Measurements from ENCODE around the gene GALM. TPM values are rescaled to one million over a fixed set of nuclear protein-coding genes. Genes with fewer than 3 reads are reported as not detected.

The GALM gene
- total and polyA plus RNA-seq, 2 of the 8 experiments (the other 6 are each of a cell fraction or from before 2014, with no cell fraction given), result 9.9 to 13.1 TPM

DNA sequence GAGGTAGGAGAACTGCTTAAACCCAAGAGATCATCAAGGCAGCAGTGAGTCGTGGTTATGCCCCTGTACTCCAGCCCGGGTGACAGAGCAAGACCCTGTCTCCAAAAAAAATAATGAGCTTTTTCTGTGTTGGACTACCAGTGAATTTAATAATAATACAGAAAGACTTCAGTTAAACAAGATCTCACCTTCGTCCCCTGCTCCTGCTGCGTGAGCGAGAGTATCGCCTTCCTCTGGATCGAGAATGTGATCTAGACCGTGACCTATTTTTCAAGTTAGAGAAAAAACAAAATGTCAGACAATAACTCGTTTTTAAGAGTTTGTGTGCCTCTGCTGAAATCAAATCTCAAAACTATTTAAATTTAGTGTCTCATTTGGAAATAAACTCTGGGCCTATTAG, 82.5 kb downstream of the GALM start:
- no peak for FAIRE-seq
- Histone ChIP-seq H2BK15ac (ENCODE audit: low read length) (no peak overlapping the region), H3K18ac (ENCODE audit: extremely low read depth, low read length) (no peak overlapping the region), H3K4ac (replicated peaks; ENCODE audit: insufficient read length, low read depth, low read length) (no peak overlapping the region), H3K14ac (ENCODE audit: insufficient read length) (no peak overlapping the region), H4K20me1 (replicated peaks in 1 of 2; ENCODE audit: control insufficient read depth in 1 of 2, insufficient read depth in 2 of 2, low read length in 2 of 2) (peaks cover 27 to 30% of the 10 kb centered on the region in 2 experiments), H3K79me2 (ENCODE audit: control insufficient read depth in 1 of 2, insufficient read depth in 2 of 2, low read length in 2 of 2) (peaks cover 19 to 72% of the 10 kb centered on the region in 2 experiments), H4K5ac (ENCODE audit: insufficient read length, low read depth, low read length) (no peak overlapping the region), H3K9me3 (ENCODE audit: insufficient read depth in 2 of 2, low read depth in 1 of 2, low read length in 1 of 2) (no peaks in the 10 kb centered on the region), H3K9ac (replicated peaks in 1 of 4; ENCODE audit: extremely low read depth in 1 of 4, low read depth in 3 of 4, low read length in 3 of 4) (peak overlapping the region in 1 of 4 experiments; percentile 60; a peak in 1 of 7 replicates), H3K23ac (ENCODE audit: insufficient read length) (no peak overlapping the region), H2BK120ac (replicated peaks; ENCODE audit: low read depth, low read length) (no peak overlapping the region), H3K36me3 (ENCODE audit: control insufficient read depth in 2 of 4, insufficient read depth in 4 of 4, low read length in 3 of 4) (peaks cover 36 to 67% (median 61%) of the 10 kb centered on the region in 4 experiments), H3K27me3 (replicated peaks in 1 of 4; ENCODE audit: control insufficient read depth in 3 of 4, extremely low read depth in 1 of 4, insufficient read depth in 3 of 4, low read length in 3 of 4) (no peaks in the 10 kb centered on the region), H3K23me2 (ENCODE audit: low read depth, low read length) (peaks cover 7% of the 10 kb centered on the region; the same call in 1 of the 2 replicates), H3K4me1 (replicated peaks in 1 of 4; ENCODE audit: control insufficient read depth in 3 of 4, insufficient read depth in 4 of 4, low read length in 3 of 4) (peaks cover 0 to 8% (median 2%) of the 10 kb centered on the region in 4 experiments; a peak in 3 of 7 replicates), H2BK12ac (ENCODE audit: low read depth, low read length) (no peak overlapping the region), H2BK5ac (ENCODE audit: low read depth, low read length) (no peak overlapping the region), H3K27ac (ENCODE audit: low read depth, low read length) (no peak overlapping the region), H2AFZ (ENCODE audit: low read length) (no peak overlapping the region), H2AK5ac (ENCODE audit: low read depth, low read length) (no peak overlapping the region), H3K4me3 (ENCODE audit: extremely low read depth in 1 of 4, insufficient read depth in 2 of 4, low read depth in 3 of 4, low read length in 4 of 4) (peak overlapping the region in 1 of 4 experiments; percentile 93; a peak in 1 of 8 replicates), H3K56ac (replicated peaks; ENCODE audit: insufficient read length, low read depth, low read length) (no peak overlapping the region), H3K4me2 (ENCODE audit: insufficient read depth in 1 of 2, low read depth in 2 of 2, low read length in 2 of 2) (peak overlapping the region in 1 of 2 experiments; percentile 78; a peak in 2 of 4 replicates), H2BK20ac (ENCODE audit: low read length) (no peak overlapping the region), H4K91ac (replicated peaks; ENCODE audit: insufficient read length, low read length) (no peak overlapping the region), H3K79me1 (ENCODE audit: low read depth, low read length) (no peaks in the 10 kb centered on the region), H4K8ac (ENCODE audit: extremely low read depth, insufficient read depth, low read length) (no peak overlapping the region)
- no peak for DNase-seq (ENCODE audit: low read depth in 1 of 2, low spot score in 2 of 2)
- ChIA-PET POLR2A (ENCODE audit: partially characterized antibody) (interaction anchor here (0.9 to 20.6 kb wide), 15 partner anchors 14 to 208 kb away, joined by 3 to 486 read pairs (median 5); partner anchors contain the start of gene HNRNPLL), CTCF (ENCODE audit: partially characterized antibody) (interaction anchor here (0.6 to 2.5 kb wide), 6 partner anchors 12 to 231 kb away, joined by 3 to 7 read pairs (median 4); no protein-coding TSS in a partner anchor)
- TF ChIP-seq, protein P1, sequence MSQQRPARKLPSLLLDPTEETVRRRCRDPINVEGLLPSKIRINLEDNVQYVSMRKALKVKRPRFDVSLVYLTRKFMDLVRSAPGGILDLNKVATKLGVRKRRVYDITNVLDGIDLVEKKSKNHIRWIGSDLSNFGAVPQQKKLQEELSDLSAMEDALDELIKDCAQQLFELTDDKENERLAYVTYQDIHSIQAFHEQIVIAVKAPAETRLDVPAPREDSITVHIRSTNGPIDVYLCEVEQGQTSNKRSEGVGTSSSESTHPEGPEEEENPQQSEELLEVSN (IDR thresholded peaks at IDR 0.05), result no peak
- TF ChIP-seq POLR2A (IDR thresholded peaks at IDR 0.05; ENCODE audit: control extremely low read depth in 1 of 2, low read depth in 2 of 2, low read length in 2 of 2), result peak in 1 of 2 experiments; percentile 3; a peak in 1 of 3 replicates
- peak; percentile 74 for TF ChIP-seq POLR2AphosphoS5 (IDR thresholded peaks at IDR 0.05; ENCODE audit: low read depth, low read length)
- no peak for TF ChIP-seq RFX5 (IDR thresholded peaks at IDR 0.05; ENCODE audit: borderline replicate concordance, low read depth, low read length)
- 97% methylated on average over 9 of the region's 9 CpGs; no CpG with 5 or more reads in 1 of the 2 experiments for WGBS, 2 experiments (ENCODE audit: extremely low coverage in 1 of 2, insufficient coverage in 1 of 2, insufficient read length in 1 of 2, insufficient replicate concordance in 2 of 2, low coverage in 1 of 2, low lambda C conversion rate in 2 of 2, missing lambda C conversion rate in 1 of 2)
